Tongue (tissue), 2 donors: ENCODE data around the gene DYNLT2. TPM values are rescaled to one million over a fixed set of nuclear protein-coding genes. Genes with fewer than 3 reads are reported as not detected.
A peak's percentile ranks its signal among the peaks of the same experiment; 100 is the strongest.

Experiments used
- DNase-seq: peaks from one replicate; pipeline ENCODE4 v3.0.0-alpha.2; 2015
- total RNA-seq: library from RNA; depleted of rRNA; stranded (reverse); fragments of >200 nt; gene quantifications from one replicate; pipeline ENCODE4 v1.2.3, GENCODE V29; 2014

Gene DYNLT2, protein sequence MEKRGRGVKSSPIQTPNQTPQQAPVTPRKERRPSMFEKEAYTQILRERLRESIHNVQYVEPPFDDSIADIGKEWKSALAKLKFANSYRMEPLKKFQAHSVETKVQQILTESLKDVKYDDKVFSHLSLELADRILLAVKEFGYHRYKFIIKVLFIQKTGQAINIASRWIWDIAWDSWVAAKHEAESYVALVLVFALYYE
- total RNA-seq, result 5.7 TPM

DNA sequence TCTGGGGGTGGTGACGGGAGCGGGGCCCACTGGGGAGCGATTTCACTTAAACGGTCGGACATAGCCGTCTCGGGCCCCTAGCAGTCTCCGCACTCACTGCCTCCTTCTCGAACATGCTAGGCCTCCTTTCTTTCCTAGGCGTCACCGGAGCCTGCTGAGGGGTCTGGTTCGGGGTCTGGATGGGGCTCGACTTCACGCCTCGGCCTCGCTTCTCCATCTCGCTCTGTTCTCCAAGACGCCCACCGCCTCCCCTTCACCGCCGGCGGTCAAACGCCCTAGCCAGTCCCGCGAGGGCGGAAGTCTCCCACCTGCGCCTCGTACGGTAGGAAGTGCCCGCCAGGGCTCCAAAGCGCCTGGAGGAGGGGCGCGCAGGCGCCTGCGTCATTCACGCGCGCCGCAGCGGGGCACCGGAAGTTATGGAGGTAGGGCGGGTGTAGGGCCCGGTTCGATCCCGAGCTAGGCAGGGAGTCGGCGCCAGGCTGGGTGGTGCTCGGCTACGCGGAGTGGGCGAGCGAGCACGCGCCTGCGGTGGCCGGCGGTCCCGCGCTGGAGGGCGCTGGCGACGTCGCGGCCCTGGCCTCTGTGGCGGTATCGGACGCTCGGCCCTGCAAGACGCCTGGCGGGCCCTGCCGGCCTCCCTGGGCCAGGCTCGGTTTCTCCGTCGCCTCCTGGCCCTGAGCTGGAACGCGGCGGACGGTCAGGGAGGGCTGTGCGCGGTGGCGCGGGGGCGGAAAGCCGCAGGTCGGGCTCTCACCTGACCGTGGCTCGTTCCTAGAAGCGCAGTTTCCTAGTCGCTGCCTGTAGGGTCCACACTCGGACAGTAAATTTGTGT, at the start of gene DYNLT2, which contains the start of gene ERMARD:
TSS of gene DYNLT2 (minus strand) at position 331 of the 832 bp plus-strand sequence. CDS start at position 217, 114 bp downstream.
TSS of gene ERMARD (plus strand) at position 381 of the 832 bp plus-strand sequence. CDS start at position 417, 36 bp downstream.
- DNase-seq, result peak; percentile 97

DNA sequence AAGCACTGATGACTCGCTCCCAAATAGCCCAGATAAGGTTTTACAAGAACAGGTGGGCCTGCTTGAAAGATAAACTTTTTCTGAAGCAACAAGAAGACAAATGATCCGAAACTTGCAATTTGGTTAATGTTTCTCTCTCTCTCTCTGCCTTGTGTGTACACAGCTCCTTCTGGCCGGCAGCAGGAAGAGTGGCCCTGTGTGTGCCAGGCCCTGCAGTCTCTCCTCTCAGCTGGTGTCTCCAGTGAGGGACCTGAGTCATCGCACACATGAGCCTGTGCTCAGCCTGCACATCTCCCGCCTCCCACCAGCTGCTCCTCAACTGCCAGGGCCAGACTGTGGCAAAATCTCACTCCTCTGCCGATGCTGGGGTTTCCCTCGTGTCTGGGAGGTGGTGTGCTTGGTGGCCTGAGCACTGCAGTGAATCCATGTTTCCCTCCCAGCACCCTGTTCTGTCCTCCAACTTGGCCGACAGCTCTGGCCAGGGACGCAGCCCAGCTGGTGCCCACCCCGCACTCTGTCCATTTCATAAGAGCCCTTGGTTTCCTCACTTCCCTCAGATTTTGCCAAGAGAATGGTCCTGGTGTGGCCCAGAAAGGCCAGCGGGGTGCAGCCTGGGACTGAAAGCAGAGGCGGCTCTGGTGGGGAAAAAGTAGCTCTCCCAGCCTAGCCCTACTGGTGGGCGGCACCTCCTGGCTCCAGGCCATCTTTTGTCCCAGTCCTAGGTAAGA, 49.5 kb upstream of the DYNLT2 start:
- DNase-seq, result peak; percentile 75

DNA sequence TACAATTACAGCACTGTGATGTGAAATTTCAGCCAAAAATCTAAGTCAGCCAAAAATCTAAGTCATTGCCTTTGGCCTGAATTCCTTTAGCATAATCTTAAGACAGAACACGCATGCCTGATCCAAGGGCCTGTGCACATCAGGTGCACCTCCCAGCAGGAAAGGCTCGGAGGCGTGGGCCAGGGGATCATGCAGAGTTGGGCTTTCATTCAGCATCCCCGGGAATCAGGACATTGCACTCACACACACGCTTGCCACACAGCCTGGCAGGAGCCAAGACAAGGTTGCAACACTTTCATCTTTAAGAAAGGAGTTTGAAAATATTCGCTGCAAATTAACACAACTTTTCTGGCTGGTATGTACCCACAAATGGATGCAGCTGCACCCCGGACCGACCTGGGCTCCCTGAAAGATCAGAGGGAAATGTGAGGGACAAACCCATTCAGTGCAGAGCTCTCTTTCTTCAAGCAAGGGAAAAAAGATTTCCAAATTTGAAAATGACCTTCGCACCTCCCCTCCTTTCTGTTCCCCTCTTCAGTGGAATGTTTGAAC, 48.8 kb upstream of the DYNLT2 start:
- DNase-seq, result no peak

DNA sequence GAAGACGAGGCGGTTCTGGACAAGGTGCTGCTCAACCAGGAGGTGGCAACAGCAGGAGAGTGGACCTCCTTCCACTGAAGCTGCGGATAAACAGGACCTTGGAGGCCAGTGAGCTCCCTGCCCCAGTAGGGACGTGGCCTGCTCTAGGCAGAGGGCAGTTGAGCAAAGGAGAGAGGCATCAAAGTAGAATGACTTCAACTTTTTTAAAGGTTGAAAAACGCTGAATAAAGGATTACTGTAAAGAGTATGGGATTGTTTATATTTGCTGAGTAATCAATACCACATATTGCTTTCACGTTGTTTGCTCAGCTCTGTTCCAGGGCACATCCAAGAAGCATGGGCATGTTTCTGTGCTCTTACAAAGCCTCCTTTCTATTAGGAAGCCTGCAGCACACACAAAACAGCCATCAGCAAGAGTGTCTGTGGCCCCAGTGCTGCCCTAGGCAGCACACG, 48.1 kb upstream of the DYNLT2 start:
- no peak for DNase-seq

DNA sequence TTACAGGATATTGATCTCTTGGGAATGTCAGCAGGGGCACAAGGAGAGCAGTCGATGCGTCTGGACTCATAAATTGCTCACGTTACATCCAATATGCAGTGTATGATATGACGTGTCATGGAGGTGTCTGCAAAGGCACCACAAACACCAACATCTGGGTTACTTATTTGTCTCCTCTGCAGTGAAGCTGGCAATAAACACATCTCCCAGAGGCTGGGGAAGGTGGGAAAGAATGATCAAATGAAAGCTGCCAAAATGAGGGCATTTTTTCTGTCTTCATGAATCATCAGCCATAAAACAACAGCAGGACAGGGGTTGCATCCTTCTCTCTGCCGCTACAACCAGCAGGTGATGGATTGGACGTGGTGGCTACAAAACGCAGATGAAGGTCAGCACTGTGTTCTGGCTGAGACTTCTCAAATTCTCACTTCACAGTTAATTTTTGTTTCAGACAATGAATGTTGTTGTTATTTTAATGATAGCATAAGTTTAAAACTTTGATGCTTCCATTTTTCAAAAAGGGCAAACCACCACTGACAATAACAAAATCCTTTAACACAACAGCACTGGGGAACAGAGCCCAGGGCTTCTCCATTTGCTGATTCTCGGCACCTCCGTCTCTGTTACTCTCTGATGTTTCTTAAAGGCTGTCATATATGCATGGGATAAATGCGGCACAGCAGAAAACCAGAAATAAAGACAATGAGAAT, 47.5 kb upstream of the DYNLT2 start:
- DNase-seq, result no peak

DNA sequence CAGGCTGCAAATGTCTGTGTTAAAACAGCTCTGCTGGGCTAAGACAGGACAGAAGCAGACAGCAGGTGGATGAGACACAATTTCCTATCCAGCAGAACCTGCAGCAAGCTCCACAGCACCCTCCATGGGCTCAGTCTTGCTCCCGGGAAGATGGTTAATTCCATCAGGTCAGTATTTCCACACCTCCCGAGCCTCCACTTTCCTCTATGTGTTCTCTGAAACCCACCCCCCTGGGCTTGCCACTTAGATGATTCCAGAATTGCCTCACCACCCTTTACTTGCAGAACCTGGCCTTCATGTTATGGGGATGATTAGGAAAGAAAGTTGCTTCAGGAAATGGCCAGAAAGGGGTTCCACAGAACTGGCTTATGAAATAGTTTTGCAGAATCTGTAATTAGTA, 43.8 kb upstream of the DYNLT2 start:
- DNase-seq, result no peak

DNA sequence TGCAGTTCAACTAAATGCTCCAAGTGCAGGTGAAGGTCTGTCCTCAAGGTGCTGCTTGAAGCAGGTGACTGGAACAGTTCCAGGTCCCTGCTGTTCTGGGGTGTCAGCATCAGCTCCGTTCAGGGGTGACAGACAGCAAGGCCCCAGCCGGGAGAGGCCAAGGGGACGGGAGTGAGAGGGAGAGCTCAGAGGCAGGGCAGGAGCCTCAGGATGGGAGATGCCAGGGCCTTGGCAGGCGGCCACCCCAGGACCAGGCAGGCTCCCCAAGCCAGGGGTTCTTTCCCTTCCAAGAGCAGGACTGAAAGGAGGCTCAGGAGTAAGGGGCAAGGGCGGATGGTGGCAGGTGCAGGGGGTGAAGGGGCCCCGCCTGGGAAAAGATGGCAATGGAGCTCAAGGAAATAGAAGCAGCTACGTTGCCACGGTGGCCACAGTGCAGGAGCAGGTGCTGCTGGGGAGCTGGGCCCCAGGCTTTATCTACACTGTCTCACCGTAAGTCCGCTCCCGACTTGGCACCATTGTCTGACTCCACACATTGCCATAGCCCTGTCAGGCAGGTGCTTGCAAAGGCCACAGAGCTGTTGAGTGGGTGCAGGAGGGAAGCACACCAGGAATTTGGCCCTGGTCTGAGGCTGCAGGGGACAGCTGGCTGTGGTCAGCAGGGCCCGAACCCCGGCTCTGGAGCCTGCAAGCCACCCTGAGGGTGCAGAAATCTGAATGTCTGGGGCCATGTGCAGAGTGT, 43.1 kb upstream of the DYNLT2 start:
- no peak for DNase-seq

DNA sequence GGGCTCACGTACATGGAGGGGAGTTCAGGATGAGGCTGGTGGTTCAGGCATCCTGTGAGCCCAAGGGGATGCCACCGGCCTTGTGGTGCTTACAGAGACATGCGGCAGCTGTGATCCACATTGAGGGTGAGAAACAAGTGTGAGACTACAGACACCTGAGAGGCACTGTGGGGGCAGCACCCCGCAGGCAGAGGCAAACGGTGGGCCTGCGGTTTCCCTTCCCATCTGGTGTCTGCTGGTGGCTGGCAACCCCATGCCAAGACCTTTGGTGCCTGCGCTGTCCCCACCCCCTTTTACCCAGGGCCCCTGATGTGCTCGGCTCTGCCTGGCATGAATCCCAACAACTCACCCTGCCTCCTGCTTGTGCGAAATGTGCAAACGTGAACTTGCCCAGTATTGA, 42.0 kb upstream of the DYNLT2 start:
- DNase-seq, result no peak

DNA sequence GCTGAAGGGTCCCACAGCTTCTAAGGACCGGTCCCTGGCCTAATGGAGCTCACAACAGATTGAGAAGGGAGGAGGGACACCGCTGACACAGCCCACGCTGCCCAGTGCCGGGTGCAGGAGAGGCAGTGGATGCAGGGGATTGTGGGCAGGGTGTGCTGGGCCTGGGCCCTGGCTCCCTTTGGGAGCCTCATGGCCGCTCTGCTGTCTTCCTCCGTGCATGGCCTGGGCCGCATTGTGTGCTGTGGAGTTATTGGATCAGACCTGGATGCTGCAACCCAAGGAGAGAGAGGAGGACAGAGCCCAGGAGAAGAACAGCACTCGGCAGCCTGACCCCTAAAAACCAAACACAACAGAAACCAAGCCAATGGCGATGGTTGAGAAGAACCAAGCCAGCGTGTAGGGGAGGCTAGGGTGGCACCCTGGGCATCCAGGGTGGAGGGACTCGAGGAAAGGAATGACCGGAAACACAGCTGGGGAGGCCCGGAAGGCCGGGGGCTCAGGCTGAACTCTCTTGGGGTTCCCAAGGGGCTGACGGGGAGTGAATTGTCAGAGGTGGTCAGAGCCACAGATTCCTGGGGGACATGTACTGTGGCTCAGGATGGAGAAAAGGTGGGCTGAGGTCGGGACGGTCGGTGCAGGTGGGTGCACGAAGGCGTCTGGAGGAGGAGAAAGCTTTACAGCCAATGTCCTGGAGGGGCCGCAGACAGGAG, 41.1 kb upstream of the DYNLT2 start:
- DNase-seq, result no peak

DNA sequence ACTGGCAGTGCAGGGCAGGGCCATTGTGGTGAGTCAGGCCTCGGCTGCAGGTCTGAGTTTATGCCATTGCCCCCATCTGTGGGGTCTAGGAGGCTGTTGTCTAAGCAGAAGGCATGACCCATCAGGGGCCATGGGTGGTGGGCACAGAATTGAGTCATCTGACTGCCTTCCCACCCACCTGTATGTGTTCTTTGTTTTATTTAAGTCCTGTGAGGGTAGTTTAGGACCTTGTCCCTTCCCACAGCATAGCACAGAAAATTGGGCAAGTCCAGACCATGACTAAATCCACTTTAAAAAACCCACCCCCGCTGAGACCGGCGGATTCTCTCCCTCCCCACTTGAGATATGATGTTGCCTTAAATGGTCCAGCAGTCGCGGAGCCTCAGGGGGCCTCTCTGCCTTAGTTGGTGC, 40.4 kb upstream of the DYNLT2 start:
- DNase-seq, result no peak

DNA sequence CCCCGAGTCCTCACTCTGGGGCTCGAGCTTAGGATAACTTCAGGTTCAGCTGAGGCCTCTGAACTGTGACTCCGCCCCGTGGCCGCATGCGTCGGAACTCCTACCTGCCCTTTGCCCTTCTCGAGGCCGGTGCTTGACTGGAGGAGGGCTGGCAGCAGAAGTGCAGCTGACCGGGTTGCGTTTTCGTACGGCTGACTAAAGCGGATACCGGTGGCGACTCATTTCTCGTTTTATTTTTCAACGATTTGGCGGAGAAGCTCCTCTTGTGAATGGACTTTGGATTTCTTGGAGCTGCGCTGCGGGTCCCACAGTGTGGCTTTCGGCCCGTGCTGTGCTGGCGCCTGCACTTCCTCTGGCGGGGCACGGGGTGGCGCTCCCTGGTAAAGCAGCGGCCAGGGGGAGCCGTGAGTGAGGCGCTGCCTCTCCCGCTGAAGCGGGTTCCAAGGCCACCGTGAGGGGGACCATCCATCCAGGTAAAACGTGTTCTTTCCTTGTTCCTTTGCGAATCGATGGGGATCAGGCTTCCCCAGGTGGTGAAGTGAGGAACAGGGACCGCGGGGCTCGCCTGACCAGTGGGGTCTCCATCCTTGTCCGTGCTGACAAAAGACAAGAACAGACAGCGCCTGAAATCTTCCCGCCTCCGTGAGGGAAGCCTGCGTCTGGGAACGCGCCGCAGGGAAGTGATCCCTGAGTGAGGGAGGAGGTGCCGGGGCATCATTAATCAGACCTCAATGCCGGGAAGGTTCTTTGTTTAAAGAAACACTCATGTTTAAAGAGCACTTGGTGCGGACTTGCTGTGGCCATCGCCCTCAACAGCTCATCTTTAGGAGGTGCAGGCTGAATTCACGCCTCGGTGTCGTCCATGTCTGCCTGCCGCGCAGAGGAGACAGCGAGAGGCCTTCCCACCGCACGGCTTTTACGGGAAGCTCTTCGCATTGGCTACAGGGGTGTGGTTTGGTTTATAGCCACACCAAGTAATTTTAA, 38.9 kb upstream of the DYNLT2 start:
- peak; percentile 89 for DNase-seq

DNA sequence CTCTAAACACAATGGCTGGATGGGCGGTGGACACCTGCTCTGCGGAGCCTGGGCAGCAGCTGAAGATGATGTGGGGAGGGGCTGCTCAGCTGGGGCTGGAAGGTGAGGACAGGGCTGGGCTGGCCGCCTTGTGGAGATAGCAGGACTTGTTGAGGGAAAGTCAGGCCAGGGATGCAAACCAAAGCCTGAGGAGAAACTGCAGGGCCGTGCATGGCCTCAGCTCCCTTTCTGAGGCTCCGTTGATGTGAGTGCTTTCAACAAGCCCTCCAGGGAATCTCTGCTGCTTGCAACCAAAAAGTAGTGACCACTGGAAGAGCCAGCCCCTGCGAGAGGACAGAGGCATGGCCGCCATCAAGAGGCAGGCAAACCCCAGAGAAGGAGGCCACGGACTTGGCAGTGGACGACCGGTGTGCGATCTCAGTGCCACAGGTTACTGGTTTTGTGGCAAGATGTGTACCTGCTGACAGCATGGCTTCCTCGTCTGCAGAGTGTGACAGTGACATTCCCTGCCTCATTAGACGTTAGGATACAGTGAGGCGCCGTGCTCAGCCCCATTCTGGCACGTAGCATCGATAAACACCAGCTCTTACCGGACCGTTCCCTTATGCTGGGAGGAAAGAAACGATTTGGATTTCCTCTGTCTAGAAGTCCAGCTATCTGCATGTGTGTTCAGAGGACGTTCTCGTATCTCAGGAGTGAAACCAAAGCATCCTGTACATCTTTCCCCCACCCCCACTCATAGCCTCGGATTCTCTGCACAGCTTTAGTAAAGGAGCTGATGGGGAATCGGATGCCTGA, 38.0 kb upstream of the DYNLT2 start:
- peak; percentile 9 for DNase-seq

DNA sequence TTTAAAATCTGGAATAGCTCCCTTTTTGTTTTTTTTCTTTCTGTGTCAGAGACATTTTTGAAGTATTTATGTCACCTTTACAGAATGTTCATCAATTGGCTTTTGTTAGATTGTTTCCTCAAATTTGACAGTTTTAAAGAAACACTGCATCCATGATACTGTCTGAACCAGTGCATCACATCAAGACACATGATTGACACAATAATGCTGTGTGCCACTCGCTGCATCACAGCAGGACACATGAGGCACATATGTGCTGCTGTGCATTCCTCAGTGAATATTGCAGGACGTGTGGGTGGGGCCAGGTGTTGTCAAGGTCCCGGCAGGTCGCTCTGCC, 37.4 kb upstream of the DYNLT2 start:
- no peak for DNase-seq

DNA sequence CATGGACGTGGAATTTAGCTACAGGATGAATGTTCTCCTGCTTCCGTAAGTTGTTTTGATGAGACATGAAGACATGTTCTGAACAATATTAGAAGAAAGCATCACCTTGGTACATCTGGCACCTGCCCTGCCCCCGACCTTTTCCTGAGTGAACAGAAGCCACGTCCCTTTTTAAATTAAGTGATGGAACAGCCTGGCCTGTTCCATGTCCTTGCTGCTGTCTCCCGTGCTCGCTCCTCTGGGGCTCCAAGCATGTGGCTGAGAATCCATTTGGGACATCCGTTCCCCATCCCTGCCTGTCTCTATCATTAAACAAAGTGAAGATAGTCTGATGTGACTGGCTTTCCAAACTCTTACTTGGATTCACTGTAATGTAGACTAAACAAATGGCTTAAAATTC, 36.4 kb upstream of the DYNLT2 start:
- no peak for DNase-seq

DNA sequence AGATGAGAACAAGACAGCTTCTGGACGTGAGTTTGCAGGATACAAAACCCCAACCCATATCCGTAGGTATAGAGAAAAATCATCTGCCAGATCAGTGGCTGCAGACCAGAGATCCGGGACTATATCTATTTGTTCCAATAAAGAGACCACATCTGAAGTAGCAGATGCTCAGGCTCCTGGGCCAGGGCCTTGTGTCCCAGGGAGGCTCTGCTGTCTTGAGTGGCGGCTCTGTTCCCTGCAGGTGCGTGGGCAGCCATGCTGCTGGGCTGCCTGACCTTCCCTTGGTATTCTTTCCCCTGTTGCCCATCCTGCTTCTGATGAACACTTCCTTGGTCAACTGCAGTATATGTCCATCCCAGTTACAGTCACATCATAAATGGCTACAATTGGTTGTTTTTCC, 35.0 kb upstream of the DYNLT2 start:
- no peak for DNase-seq

DNA sequence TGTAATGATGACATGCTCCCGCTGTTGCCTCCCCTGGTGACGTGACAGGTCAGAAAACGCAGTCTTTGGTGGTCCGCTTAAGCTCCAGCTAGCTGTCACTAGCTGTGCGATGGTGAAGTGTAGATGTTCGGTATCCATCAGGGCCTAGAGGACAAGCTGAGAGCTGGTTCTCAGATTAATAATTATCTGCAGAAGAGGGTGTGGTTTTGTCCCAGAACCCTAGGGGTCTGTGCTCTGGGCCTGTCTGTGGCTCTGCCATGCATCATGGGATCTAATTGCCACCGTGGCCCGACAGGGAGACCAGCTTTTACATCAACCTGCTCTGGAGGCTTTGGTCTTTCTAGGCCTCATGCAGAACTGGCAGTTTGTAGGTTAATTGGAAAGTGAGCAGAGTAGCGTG, 34.2 kb upstream of the DYNLT2 start:
- DNase-seq, result no peak

DNA sequence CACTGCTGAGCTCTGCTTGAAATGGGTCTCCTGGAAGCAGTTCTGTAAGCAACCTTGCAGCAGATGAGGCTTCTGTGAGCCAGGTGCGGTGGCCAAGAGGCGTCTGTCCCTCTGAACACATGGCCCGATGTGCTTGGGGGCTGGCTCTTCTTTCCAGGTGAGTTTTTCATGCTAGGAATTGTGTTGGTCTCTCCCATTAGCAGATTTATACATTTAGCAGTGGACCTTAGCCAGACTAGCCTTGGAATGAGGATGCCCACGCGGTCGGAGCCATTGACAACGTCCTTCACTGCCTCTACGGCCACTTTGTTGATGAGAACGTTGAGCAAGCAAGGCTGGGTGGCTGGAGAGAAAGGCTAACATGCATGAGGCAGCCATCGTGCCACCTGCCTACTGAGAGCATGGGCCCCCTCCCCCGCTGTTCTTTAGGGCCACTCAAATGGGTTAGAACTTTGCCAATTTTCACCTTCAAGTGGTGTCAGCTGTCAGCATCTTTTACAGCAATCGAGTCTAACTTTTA, 33.5 kb upstream of the DYNLT2 start:
- DNase-seq, result no peak
